HL-60 (cell line): ENCODE measurements around the gene STAP1.

Source experiments
- GABPA ChIP-seq: IDR thresholded peaks from 2 replicates; pipeline ENCODE4 v1.6.1; 2012; ENCODE audit warnings: low read depth
- POLR2AphosphoS5 ChIP-seq: IDR thresholded peaks from 2 replicates; pipeline ENCODE4 v1.6.1; 2012; ENCODE audit warnings: low read depth
- SPI1 ChIP-seq: IDR thresholded peaks from 2 replicates; pipeline ENCODE4 v1.6.1; 2012; ENCODE audit warnings: low read depth, mild to moderate bottlenecking, borderline replicate concordance
- TF ChIP-seq, protein P1 (sequence below): IDR thresholded peaks from one replicate; pipeline ENCODE4 v1.5.1; 2011; ENCODE audit warnings: low read length, control low read depth, inconsistent platforms; ENCODE audit not compliant: insufficient read depth
- TF ChIP-seq, protein P2 (sequence below): IDR thresholded peaks from 2 replicates; pipeline ENCODE4 v1.6.1; 2012; ENCODE audit warnings: low read depth; ENCODE audit not compliant: insufficient replicate concordance

DNA sequence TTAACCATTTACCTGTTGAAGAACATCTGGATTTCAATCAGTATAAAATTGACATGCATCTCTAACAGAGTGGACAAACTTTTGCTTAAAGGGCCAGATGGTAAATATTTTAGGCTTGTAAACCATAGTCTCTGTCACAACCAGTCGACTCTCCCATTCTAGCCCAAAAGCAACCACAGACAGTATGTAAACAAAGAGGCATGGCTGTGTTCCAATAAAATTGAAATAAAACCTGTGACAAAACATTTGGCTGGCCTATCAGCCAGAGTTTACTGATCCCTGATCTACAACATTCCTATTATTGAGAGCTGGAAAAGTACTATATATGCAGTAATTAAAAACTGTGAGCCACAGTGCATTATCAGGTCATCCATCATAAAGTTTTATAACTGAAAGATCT lies 16.5 kb upstream of the STAP1 start:
- TF ChIP-seq SPI1, result no peak
- TF ChIP-seq, protein P1, sequence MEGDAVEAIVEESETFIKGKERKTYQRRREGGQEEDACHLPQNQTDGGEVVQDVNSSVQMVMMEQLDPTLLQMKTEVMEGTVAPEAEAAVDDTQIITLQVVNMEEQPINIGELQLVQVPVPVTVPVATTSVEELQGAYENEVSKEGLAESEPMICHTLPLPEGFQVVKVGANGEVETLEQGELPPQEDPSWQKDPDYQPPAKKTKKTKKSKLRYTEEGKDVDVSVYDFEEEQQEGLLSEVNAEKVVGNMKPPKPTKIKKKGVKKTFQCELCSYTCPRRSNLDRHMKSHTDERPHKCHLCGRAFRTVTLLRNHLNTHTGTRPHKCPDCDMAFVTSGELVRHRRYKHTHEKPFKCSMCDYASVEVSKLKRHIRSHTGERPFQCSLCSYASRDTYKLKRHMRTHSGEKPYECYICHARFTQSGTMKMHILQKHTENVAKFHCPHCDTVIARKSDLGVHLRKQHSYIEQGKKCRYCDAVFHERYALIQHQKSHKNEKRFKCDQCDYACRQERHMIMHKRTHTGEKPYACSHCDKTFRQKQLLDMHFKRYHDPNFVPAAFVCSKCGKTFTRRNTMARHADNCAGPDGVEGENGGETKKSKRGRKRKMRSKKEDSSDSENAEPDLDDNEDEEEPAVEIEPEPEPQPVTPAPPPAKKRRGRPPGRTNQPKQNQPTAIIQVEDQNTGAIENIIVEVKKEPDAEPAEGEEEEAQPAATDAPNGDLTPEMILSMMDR, result no peak
- no peak for TF ChIP-seq POLR2AphosphoS5
- TF ChIP-seq, protein P2, sequence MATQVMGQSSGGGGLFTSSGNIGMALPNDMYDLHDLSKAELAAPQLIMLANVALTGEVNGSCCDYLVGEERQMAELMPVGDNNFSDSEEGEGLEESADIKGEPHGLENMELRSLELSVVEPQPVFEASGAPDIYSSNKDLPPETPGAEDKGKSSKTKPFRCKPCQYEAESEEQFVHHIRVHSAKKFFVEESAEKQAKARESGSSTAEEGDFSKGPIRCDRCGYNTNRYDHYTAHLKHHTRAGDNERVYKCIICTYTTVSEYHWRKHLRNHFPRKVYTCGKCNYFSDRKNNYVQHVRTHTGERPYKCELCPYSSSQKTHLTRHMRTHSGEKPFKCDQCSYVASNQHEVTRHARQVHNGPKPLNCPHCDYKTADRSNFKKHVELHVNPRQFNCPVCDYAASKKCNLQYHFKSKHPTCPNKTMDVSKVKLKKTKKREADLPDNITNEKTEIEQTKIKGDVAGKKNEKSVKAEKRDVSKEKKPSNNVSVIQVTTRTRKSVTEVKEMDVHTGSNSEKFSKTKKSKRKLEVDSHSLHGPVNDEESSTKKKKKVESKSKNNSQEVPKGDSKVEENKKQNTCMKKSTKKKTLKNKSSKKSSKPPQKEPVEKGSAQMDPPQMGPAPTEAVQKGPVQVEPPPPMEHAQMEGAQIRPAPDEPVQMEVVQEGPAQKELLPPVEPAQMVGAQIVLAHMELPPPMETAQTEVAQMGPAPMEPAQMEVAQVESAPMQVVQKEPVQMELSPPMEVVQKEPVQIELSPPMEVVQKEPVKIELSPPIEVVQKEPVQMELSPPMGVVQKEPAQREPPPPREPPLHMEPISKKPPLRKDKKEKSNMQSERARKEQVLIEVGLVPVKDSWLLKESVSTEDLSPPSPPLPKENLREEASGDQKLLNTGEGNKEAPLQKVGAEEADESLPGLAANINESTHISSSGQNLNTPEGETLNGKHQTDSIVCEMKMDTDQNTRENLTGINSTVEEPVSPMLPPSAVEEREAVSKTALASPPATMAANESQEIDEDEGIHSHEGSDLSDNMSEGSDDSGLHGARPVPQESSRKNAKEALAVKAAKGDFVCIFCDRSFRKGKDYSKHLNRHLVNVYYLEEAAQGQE, result no peak
- TF ChIP-seq GABPA, result no peak
